ENCODE results near the gene TRIM23. TPM values are rescaled to one million over a fixed set of nuclear protein-coding genes. Genes with fewer than 3 reads are reported as not detected.

TRIM23 gene
- total and polyA plus RNA-seq, 3 donors from 2014 or later = 11.0 to 24.8 (median 23.9) TPM

DNA sequence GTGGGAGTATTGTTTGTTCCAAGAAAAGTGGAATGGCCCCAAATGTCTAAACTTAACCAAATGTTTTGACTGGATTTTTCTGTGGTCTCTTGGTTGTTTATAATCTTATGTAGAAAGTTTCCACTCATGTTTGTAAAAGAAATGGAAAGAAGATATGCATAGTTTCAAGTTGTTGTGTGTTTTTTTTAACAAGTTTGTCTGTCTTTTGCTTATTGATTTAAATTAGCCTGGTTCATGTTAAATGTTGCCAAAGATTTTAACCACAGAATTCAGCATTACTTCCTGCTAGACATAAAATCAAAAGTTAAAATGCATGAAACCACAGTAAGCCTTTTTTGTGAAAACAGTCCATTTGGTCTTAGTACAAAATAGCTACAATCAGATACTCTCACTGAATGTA is 47.0 kb downstream of the TRIM23 start:
- no peaks in the 10 kb centered on the region for H3K9me3 ChIP-seq
- H3K4me3 ChIP-seq = no peak overlapping the region
- no peak for DNase-seq
- H3K4me1 ChIP-seq = no peaks in the 10 kb centered on the region
- TF ChIP-seq POLR2A (IDR thresholded peaks at IDR 0.05) = no peak
- TF ChIP-seq CTCF (IDR thresholded peaks at IDR 0.05) = no peak
- no peaks in the 10 kb centered on the region for H3K27me3 ChIP-seq
- H3K36me3 ChIP-seq (ENCODE audit: low read depth, missing control alignments) = no peaks in the 10 kb centered on the region
- no peak overlapping the region for H3K27ac ChIP-seq
- intact Hi-C loops (cut with DNase I; ENCODE audit: low total_unique reads) = no loop called here

DNA sequence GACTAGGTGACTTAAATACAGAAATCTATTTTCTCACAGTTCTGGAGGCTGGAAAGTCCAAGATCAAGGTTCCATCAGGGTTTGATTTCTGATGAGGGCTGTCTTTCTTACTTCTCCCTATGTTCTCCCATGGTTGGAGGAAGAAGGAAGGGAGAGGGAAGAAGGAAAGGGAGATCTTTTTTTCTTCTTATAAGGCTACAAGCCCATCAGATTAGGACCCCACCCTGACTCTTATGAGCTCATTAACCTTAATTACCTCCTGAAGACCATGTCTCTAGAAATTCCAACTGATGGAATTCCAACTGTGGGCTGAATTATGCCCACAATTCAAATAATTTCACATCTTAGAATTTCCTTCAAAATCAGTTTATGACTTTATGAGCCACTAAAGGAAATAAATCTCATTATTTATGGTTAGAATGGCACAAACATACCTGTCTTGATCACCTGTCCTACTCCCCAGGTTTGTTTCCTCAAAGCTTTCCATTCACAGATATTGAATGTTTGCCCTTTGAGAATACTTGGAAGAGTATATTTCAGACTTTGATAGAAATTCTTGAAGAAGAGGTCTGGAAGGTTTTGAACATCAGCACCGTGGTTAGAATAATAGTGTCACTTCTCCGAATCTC is 53.4 kb downstream of the TRIM23 start:
- H3K36me3 ChIP-seq (ENCODE audit: low read depth, missing control alignments) = no peaks in the 10 kb centered on the region
- intact Hi-C loops (cut with DNase I; ENCODE audit: low total_unique reads) = no loop called here
- no peak overlapping the region for H3K4me3 ChIP-seq
- 91 to 92% methylated on average over 2 of the region's 2 CpGs for WGBS, 2 donors
- no peaks in the 10 kb centered on the region for H3K27me3 ChIP-seq
- no peak for DNase-seq
- H3K4me1 ChIP-seq = no peaks in the 10 kb centered on the region
- no peaks in the 10 kb centered on the region for H3K9me3 ChIP-seq
- TF ChIP-seq POLR2A (IDR thresholded peaks at IDR 0.05) (no peak), CTCF (IDR thresholded peaks at IDR 0.05) (no peak)
- no peak overlapping the region for H3K27ac ChIP-seq

DNA sequence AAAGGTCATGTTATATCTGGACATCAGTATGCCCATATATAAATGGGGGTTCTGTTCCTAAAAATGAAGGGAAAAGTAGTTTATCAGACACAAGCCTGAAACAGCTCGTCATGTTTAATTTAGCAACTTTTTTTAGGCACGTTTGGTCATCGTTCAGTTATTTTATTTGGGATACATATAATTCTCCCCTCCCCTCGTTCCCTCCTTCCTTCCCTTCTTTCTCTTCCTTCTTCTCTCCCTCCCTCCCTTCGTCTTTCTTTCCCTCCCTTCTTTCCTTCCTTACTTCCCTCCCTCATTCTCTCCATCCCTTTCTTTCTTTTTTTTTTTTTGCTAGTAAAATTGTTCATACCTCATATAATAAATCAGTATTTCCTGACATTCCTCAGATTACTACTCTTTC is 57.6 kb downstream of the TRIM23 start:
- Histone ChIP-seq H3K27ac (no peak overlapping the region), H3K36me3 (ENCODE audit: low read depth, missing control alignments) (no peaks in the 10 kb centered on the region), H3K4me3 (no peak overlapping the region), H3K9me3 (no peaks in the 10 kb centered on the region), H3K27me3 (no peaks in the 10 kb centered on the region), H3K4me1 (no peaks in the 10 kb centered on the region)
- 80 to 86% methylated on average over 5 of the region's 5 CpGs for WGBS, 2 donors
- intact Hi-C loops (cut with DNase I; ENCODE audit: low total_unique reads) = no loop called here
- no peak for DNase-seq
- TF ChIP-seq CTCF (IDR thresholded peaks at IDR 0.05) = no peak

GRCh38 chr5:65563777-65564176 is 60.4 kb downstream of the TRIM23 start:
- no peak for DNase-seq
- H3K27ac ChIP-seq = peak overlapping the region; percentile 87 to 94
- no peaks in the 10 kb centered on the region for H3K9me3 ChIP-seq
- intact Hi-C loops (cut with DNase I; ENCODE audit: low total_unique reads) = no loop called here
- no peaks in the 10 kb centered on the region for H3K36me3 ChIP-seq (ENCODE audit: low read depth, missing control alignments)
- WGBS, 2 donors = 2 to 5% methylated on average over 11 of the region's 11 CpGs
- no peaks in the 10 kb centered on the region for H3K27me3 ChIP-seq
- H3K4me3 ChIP-seq = peak overlapping the region; percentile 89
- H3K4me1 ChIP-seq = no peaks in the 10 kb centered on the region
- TF ChIP-seq CTCF (IDR thresholded peaks at IDR 0.05) = no peak
- TF ChIP-seq POLR2A (IDR thresholded peaks at IDR 0.05) = no peak

Measured in testis (tissue), 3 donors.